Sigmoid colon (tissue), 7 donors: Measurements from ENCODE around the gene OPCML. TPM values are rescaled to one million over a fixed set of nuclear protein-coding genes. Genes with fewer than 3 reads are reported as not detected.

Experiments
- DNase-seq: peaks from one replicate; pipeline ENCODE4 v3.0.0-alpha.2; 2019
- H3K27ac ChIP-seq, 4 donors: fragments of 200-600 bp; sonication (generic); one replicate each; pipeline ENCODE4 v1.5.1; 2016 to 2019; ENCODE audit warnings: mild to moderate bottlenecking in 1 of 4
- H3K27me3 ChIP-seq, 3 donors: fragments of 200-600 bp; sonication (generic); one replicate each; pipeline ENCODE4 v1.5.1; 2019; ENCODE audit warnings: mild to moderate bottlenecking in 1 of 3
- H3K36me3 ChIP-seq, 4 donors: fragments of 200-600 bp; sonication (generic); one replicate each; pipeline ENCODE4 v1.5.1; 2016 to 2019
- H3K4me1 ChIP-seq, 4 donors: fragments of 200-600 bp; sonication (generic); one replicate each; pipeline ENCODE4 v1.5.1; 2017 to 2019
- H3K4me3 ChIP-seq, 4 donors: fragments of 200-600 bp; sonication (generic); one replicate each; pipeline ENCODE4 v1.5.1; 2017 to 2019; ENCODE audit warnings: mild to moderate bottlenecking in 2 of 4, moderate library complexity in 1 of 4
- H3K9me3 ChIP-seq, 4 donors: fragments of 200-600 bp in 3 of 4; sonication (generic) in 3 of 4; one replicate each; pipeline versions ENCODE4 v1.5.1 to v1.6.1; 2013 to 2019
- EP300 ChIP-seq, 4 donors: sonication (generic); formaldehyde crosslinking; IDR thresholded peaks; one replicate each; pipeline ENCODE4 v1.6.1; 2017; ENCODE audit warnings: antibody characterized with exemption in 4 of 4
- POLR2A ChIP-seq, 2 donors: fragments of 450-650 bp; IDR thresholded peaks; one replicate each; pipeline ENCODE4 v1.6.1; 2016; ENCODE audit warnings: antibody characterized with exemption in 2 of 2, mild to moderate bottlenecking in 2 of 2, moderate library complexity in 2 of 2
- POLR2AphosphoS5 ChIP-seq, 4 donors: sonication (generic); formaldehyde crosslinking; IDR thresholded peaks; one replicate each; pipeline ENCODE4 v1.6.1; 2017; ENCODE audit warnings: antibody characterized with exemption in 4 of 4
- WGBS, 2 donors: extraction: QIAGEN DNeasy Blood & Tissue Kit; methylation state at CpG; one replicate each; pipeline ENCODE4 v1.1.7; 2013; 5-methylcytosine and 5-hydroxymethylcytosine counted together
- intact Hi-C: fragments of 100-400 bp; cut with DNase I; formaldehyde crosslinking; loops from one replicate; pipeline ENCODE4 v1.15.1; 2023
- polyA plus RNA-seq, 3 donors: library from polyadenylated mRNA; stranded (reverse); fragments of 200-250 nt; gene quantifications; one replicate each; pipeline ENCODE4 v1.2.3, GENCODE V29; 2013
- total RNA-seq, 4 donors: library from RNA; depleted of rRNA; stranded (reverse); fragments of >200 nt; gene quantifications; one replicate each; pipeline ENCODE4 v1.1.0, GENCODE V29; 2016
- TF ChIP-seq, protein P1 (sequence below), 4 experiments: fragments of 450-650 bp in 3 of 4; fragments of 200-600 bp in 1 of 4; IDR thresholded peaks; one replicate each; pipeline ENCODE4 v1.5.1; 2016 to 2019; ENCODE audit warnings: antibody characterized with exemption in 4 of 4, mild to moderate bottlenecking in 3 of 4, moderate library complexity in 2 of 4
- donor health status: healthy with polysubstance abuse.
- donor health status: Bipolar disorder and iron deficiency.
- donor health status: healthy.

The OPCML gene
- total and polyA plus RNA-seq, 7 donors: under 0.01 to 0.14 (median 0.03) TPM; not detected in 4

DNA sequence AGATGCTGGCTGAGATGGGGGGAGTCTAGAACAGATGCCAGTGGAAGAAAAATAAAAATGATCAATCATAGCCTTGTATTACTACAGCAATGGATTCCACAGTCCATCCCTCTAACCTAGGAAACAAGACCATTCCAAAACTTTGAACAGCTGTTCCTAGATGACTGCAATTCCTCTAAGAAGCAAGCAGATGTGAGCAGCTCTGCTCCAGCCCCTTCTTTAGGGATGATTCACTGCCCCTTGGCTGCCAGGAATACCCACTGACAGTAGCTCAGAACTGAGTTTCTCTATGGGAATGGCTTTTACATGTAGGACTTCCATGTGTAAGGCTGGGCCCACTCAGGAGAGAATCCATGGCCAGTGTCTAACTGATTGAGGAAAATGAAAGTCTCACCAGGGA lies 943.9 kb downstream of the OPCML start:
- intact Hi-C loops: no loop called here
- Histone ChIP-seq H3K27ac (no peak overlapping the region), H3K4me1 (no peaks in the 10 kb centered on the region), H3K9me3 (no peaks in the 10 kb centered on the region), H3K36me3 (no peaks in the 10 kb centered on the region), H3K27me3 (no peaks in the 10 kb centered on the region), H3K4me3 (no peak overlapping the region)
- DNase-seq: no peak
- TF ChIP-seq POLR2AphosphoS5 (IDR thresholded peaks at IDR 0.05): no peak
- no peak for TF ChIP-seq POLR2A (IDR thresholded peaks at IDR 0.05)
- TF ChIP-seq, protein P1, sequence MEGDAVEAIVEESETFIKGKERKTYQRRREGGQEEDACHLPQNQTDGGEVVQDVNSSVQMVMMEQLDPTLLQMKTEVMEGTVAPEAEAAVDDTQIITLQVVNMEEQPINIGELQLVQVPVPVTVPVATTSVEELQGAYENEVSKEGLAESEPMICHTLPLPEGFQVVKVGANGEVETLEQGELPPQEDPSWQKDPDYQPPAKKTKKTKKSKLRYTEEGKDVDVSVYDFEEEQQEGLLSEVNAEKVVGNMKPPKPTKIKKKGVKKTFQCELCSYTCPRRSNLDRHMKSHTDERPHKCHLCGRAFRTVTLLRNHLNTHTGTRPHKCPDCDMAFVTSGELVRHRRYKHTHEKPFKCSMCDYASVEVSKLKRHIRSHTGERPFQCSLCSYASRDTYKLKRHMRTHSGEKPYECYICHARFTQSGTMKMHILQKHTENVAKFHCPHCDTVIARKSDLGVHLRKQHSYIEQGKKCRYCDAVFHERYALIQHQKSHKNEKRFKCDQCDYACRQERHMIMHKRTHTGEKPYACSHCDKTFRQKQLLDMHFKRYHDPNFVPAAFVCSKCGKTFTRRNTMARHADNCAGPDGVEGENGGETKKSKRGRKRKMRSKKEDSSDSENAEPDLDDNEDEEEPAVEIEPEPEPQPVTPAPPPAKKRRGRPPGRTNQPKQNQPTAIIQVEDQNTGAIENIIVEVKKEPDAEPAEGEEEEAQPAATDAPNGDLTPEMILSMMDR (IDR thresholded peaks at IDR 0.05): no peak
- TF ChIP-seq EP300 (IDR thresholded peaks at IDR 0.05): no peak

DNA sequence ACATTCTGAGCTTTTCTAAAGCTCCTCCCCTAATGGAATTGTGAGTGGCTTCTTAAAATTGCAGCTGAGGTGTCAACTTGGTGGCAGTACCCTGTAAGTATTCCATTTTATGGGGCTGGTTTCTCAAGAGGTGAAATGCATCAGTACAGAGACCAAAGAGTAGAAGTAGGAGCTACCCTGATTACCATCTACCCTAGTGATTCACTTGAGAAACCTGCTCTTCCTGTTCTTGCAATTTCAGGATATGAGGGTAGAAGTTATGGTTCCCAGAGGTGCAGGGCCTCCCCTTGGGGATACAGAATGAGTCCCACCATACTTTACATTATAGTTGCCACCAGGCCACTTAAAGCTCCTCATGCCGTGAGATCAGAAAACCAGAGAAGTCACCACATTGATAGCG lies 944.6 kb downstream of the OPCML start:
- Histone ChIP-seq H3K9me3 (no peaks in the 10 kb centered on the region), H3K4me1 (no peaks in the 10 kb centered on the region), H3K4me3 (no peak overlapping the region), H3K36me3 (no peaks in the 10 kb centered on the region), H3K27ac (no peak overlapping the region), H3K27me3 (no peaks in the 10 kb centered on the region)
- TF ChIP-seq POLR2A (IDR thresholded peaks at IDR 0.05): no peak
- TF ChIP-seq EP300 (IDR thresholded peaks at IDR 0.05): no peak
- TF ChIP-seq, protein P1 (IDR thresholded peaks at IDR 0.05): no peak
- no peak for TF ChIP-seq POLR2AphosphoS5 (IDR thresholded peaks at IDR 0.05)
- WGBS, 2 donors: 91 to 95% methylated on average over 2 of the region's 2 CpGs
- no peak for DNase-seq
- intact Hi-C loops: no loop called here

DNA sequence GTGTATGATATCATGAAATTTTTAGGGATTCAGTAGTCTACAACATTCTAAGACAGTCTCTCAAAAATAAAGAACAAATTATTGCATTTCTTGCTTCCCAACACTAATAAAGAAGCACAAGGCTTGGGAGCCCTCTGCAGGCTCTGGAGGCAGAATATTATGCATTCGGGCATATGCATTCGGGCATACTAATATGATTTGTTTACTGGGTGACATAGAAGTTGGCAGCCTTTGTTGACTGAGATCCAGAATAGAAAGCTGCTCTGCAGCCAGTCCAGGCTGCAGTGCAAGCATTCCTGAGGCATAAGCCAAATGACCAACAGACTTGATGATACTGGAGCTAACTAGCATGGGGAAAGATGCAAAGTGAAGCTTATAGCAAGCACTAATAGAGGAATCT lies 945.5 kb downstream of the OPCML start:
- H3K9me3 ChIP-seq: no peaks in the 10 kb centered on the region
- 76 to 82% methylated on average over 2 of the region's 2 CpGs for WGBS, 2 donors
- TF ChIP-seq POLR2AphosphoS5 (IDR thresholded peaks at IDR 0.05) (no peak), POLR2A (IDR thresholded peaks at IDR 0.05) (no peak), EP300 (IDR thresholded peaks at IDR 0.05) (no peak)
- TF ChIP-seq, protein P1 (IDR thresholded peaks at IDR 0.05): no peak
- H3K27me3 ChIP-seq: no peaks in the 10 kb centered on the region
- no peak for DNase-seq
- H3K27ac ChIP-seq: no peak overlapping the region
- no peaks in the 10 kb centered on the region for H3K4me1 ChIP-seq
- no peaks in the 10 kb centered on the region for H3K36me3 ChIP-seq
- intact Hi-C loops: no loop called here
- H3K4me3 ChIP-seq: no peak overlapping the region

DNA sequence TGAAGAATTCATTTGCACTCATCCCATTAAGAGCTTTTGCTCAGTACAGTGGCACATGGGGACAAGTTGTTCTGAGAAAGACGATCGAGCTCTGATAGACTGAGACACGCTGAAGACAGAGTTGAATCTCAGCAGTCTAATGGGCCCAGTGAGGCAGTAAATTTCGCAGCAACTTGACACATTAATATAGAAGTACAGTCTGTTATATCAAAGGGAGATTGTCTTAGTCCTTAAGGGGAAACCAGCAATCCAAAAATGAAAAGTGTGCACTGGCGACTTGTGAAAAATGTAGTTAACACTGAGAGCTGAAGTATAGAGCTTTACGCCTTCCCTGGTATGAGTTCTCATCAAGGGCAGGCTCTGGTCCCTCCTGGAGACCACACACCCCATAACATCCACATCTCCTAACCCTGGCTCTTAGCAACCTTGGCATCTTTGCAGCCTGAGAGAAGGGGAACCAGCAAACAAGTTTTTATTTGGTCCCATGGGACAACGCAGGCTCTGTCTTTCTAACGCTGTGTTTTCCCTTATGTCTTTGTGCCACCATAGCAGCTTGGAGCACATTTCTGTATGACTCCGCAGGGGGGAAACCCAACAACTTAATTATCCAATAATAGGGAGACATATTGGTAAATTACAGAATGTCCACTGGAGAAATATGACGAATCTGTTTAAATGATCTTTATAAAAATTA lies 952.5 kb downstream of the OPCML start:
- no peak overlapping the region for H3K27ac ChIP-seq
- no peaks in the 10 kb centered on the region for H3K36me3 ChIP-seq
- 83 to 86% methylated on average over 10 of the region's 10 CpGs for WGBS, 2 donors
- no peaks in the 10 kb centered on the region for H3K4me1 ChIP-seq
- DNase-seq: no peak
- no peaks in the 10 kb centered on the region for H3K9me3 ChIP-seq
- no peaks in the 10 kb centered on the region for H3K27me3 ChIP-seq
- intact Hi-C loops: no loop called here
- no peak overlapping the region for H3K4me3 ChIP-seq
- TF ChIP-seq, protein P1 (IDR thresholded peaks at IDR 0.05): no peak
- TF ChIP-seq EP300 (IDR thresholded peaks at IDR 0.05): no peak
- no peak for TF ChIP-seq POLR2AphosphoS5 (IDR thresholded peaks at IDR 0.05)
- TF ChIP-seq POLR2A (IDR thresholded peaks at IDR 0.05): no peak

DNA sequence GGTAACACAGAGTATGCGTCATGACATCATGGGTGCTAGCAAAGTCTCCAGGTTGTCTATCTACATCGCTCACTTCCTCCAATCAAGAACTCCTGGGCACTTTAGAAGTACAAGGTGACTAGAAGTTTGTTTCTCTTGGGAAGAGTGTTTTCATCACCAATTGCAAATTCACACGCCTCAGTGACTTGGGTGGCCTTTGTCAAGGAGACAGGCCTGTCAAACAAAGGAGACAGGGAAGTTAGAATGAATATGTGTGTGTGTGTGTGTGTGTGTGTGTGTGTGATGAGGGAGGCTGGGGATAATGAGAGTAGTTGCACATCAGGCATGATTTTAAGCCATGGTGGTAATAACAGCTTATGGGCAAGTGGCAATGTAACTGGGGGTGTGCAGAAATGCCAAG lies 953.2 kb downstream of the OPCML start:
- Histone ChIP-seq H3K27me3 (no peaks in the 10 kb centered on the region), H3K4me3 (no peak overlapping the region), H3K27ac (no peak overlapping the region), H3K4me1 (no peaks in the 10 kb centered on the region), H3K36me3 (no peaks in the 10 kb centered on the region), H3K9me3 (no peaks in the 10 kb centered on the region)
- intact Hi-C loops: no loop called here
- WGBS, 2 donors: 90 to 94% methylated on average over 3 of the region's 3 CpGs
- no peak for DNase-seq
- TF ChIP-seq, protein P1 (IDR thresholded peaks at IDR 0.05): no peak
- TF ChIP-seq EP300 (IDR thresholded peaks at IDR 0.05) (no peak), POLR2AphosphoS5 (IDR thresholded peaks at IDR 0.05) (no peak), POLR2A (IDR thresholded peaks at IDR 0.05) (no peak)
